HG03175 (cell line): ENCODE data around the gene GNAO1.

Experiments
- ATAC-seq: cut with Tn5 transposase; IDR thresholded peaks from one replicate; pipeline ENCODE4 v1.9.1; 2021; ENCODE audit warnings: mild to moderate bottlenecking, moderate library complexity; ENCODE audit not compliant: unreplicated experiment

GNAO1 gene

GRCh38 chr16:56328276-56329022, 137.2 kb downstream of the GNAO1 start:
- ATAC-seq, result no peak

GRCh38 chr16:56329887-56330286, 138.6 kb downstream of the GNAO1 start:
- no peak for ATAC-seq

- ATAC-seq, result no peak
Measured at GRCh38 chr16:56330476-56330875, 139.2 kb downstream of the GNAO1 start.

GRCh38 chr16:56331399-56331798, 140.1 kb downstream of the GNAO1 start:
- no peak for ATAC-seq

- ATAC-seq, result no peak
Measured at GRCh38 chr16:56331915-56332314, 140.6 kb downstream of the GNAO1 start.

- ATAC-seq, result no peak
Measured at GRCh38 chr16:56332464-56333079, 141.3 kb downstream of the GNAO1 start.

GRCh38 chr16:56334761-56335160, 143.5 kb downstream of the GNAO1 start:
- no peak for ATAC-seq

GRCh38 chr16:56336071-56336688, 144.9 kb downstream of the GNAO1 start:
- ATAC-seq, result no peak

- ATAC-seq, result no peak
Measured at GRCh38 chr16:56336711-56337110, 145.4 kb downstream of the GNAO1 start.

GRCh38 chr16:56337131-56337857, 146.0 kb downstream of the GNAO1 start:
- ATAC-seq, result no peak

- no peak for ATAC-seq
Measured at GRCh38 chr16:56337858-56338325, 146.6 kb downstream of the GNAO1 start.

GRCh38 chr16:56338566-56339318, 147.5 kb downstream of the GNAO1 start:
- ATAC-seq, result no peak

- no peak for ATAC-seq
Measured at GRCh38 chr16:56339431-56340195, 148.3 kb downstream of the GNAO1 start.

- ATAC-seq, result no peak
Measured at GRCh38 chr16:56340416-56340815, 149.1 kb downstream of the GNAO1 start.

GRCh38 chr16:56340864-56341365, 149.6 kb downstream of the GNAO1 start:
- ATAC-seq, result no peak

GRCh38 chr16:56341656-56342399, 150.5 kb downstream of the GNAO1 start:
- ATAC-seq, result no peak

- ATAC-seq, result no peak
Measured at GRCh38 chr16:56343661-56344517, 152.6 kb downstream of the GNAO1 start.
